Stimulated activated naive CD8-positive, alpha-beta T cell treated with anti-CD3 and anti-CD28 coated beads, Interleukin-15, amount 100 ng/mL, for 72 hours (primary cell): ENCODE data around the gene CYP4A22.

Source experiments
- ATAC-seq: fragments of 150-1000 bp; cut with Tn5 transposase; 2 replicates; pipeline ENCODE4 v1.10.0; 2021; ENCODE audit warnings: mild to moderate bottlenecking, moderate library complexity
- DNase-seq, 2 donors: peaks; one replicate each; pipeline ENCODE4 v3.0.0; 2021 to 2022
- H3K27ac Mint-ChIP-seq, 2 donors: one replicate each; pipeline ENCODE4 v1.8.0; 2022; ENCODE audit warnings: mild to moderate bottlenecking in 2 of 2, mixed read lengths in 2 of 2, moderate library complexity in 2 of 2
- H3K27me3 Mint-ChIP-seq: one replicate; pipeline ENCODE4 v1.8.0; 2022; ENCODE audit warnings: mixed read lengths
- H3K4me1 Mint-ChIP-seq: one replicate; pipeline ENCODE4 v1.8.0; 2022; ENCODE audit warnings: mild to moderate bottlenecking, mixed read lengths
- H3K4me3 Mint-ChIP-seq, 2 donors: one replicate each; pipeline ENCODE4 v1.8.0; 2022; ENCODE audit warnings: mild to moderate bottlenecking in 2 of 2, mixed read lengths in 2 of 2, moderate library complexity in 1 of 2
- H3K9me3 Mint-ChIP-seq, 2 donors: one replicate each; pipeline ENCODE4 v1.8.0; 2022; ENCODE audit warnings: mixed read lengths in 2 of 2

CYP4A22 gene

DNA sequence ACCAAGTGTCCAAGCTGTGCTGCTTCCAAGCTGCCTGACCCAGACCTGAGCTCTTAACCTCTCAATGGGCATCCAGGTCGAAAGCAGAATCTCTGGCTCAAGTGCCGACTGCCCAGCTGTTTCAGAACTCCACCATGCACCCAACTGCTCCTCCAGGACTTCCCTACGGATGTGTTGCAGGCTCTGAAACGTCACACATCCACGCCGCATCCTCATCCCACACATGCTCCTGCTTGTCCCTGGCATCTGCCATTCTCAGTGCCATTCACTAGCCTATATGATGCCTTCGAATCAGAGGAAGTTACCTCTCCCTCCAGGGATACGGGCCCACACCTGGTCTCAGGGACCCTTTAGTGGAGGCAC is 41.4 kb downstream of the CYP4A22 start:
- H3K27ac Mint-ChIP-seq, result no peak overlapping the region

DNA sequence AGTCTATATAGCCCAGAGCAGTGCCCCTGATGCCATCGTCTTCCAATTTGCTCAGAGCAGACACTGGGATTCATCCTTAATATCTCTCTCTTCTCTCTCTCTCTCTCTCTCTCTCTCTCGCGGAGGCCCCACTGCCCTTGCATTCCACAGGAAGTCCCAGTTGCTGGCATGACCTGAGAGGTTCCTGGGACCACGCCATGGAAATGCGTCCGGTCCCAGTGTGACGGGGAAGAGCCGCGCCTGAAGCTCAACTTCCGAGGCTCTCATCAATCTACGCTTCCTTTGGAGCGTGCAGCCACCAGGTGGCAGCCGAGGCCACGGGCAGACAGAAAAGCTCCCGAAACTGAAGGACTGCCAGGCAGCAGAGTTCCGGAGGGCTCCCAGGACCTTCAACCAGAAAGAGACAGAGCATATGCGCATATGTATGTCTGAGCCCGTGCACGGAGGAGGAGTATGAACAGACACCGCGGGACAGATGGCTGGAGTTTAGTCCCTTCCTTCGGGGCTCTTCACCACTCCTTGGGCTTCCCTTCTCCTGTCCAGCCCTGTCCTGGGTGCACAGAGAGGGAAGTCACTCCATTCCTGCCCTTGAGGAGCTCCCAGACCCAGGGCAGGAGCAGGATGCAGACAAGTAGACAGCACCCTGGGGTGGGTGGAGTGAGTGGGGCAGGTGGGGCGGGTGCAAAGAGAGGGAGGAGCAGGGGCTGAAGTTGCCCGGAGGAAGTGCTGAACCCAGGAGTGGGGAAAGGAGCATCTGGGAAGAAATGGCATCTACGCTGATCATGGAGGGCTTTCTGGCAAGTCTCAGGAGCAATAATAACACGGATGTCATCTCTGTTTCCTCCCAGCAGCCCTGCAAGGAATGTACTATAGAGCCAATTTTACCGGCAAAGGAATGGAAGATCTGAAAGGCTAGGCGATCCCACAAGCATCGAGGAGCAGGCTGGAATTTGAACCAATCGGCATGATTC is 42.1 kb downstream of the CYP4A22 start:
- Mint-ChIP-seq H3K4me3 (peak overlapping the region; percentile 89 to 90), H3K27me3 (peaks cover 69% of the 10 kb centered on the region), H3K4me1 (peaks cover 20% of the 10 kb centered on the region), H3K27ac (peak overlapping the region; percentile 82 to 97), H3K9me3 (no peaks in the 10 kb centered on the region)
- peak; percentile 70 to 85 for DNase-seq
- peak; percentile 89 for ATAC-seq

More for the DNA sequence above, 41.4 kb downstream of the CYP4A22 start:
- DNase-seq (no peak), ATAC-seq (no peak)
- H3K27me3 Mint-ChIP-seq, result peaks cover 76% of the 10 kb centered on the region
- H3K4me1 Mint-ChIP-seq, result peaks cover 20% of the 10 kb centered on the region
- no peaks in the 10 kb centered on the region for H3K9me3 Mint-ChIP-seq
- H3K4me3 Mint-ChIP-seq, result peak overlapping the region in 1 of 2 donors; percentile 89

DNA sequence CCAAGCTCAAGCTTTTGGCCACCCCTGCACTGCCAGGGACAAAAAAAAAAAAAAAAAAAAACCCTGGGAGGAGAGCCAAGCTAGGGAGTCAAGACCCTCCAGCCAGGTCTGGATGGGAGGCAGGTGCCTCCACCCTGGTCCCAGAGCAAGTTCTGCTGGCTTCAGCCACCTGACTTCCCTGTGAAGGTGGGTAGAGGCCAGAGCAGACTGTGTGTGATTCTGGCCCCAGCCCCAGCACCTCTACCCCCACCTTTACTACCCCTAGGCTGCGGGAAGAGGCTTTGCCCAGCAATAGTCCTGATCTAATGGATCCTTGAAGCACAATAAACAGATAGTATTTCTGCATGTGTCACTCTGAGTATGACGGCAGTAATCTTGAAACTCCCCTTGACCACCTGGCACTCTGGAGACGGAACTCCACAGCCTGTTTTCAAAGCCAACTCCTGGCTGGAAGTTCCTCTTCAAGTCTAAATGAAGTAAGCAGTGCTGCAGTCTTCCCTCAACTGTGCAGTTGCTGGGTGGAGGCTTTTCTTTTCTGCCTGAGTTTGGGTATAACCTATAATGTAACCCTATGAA is 42.8 kb downstream of the CYP4A22 start:
- Mint-ChIP-seq H3K4me1 (peaks cover 19% of the 10 kb centered on the region), H3K4me3 (no peak overlapping the region), H3K27ac (no peak overlapping the region), H3K9me3 (no peaks in the 10 kb centered on the region), H3K27me3 (peaks cover 62% of the 10 kb centered on the region)
- ATAC-seq (no peak), DNase-seq (no peak)

DNA sequence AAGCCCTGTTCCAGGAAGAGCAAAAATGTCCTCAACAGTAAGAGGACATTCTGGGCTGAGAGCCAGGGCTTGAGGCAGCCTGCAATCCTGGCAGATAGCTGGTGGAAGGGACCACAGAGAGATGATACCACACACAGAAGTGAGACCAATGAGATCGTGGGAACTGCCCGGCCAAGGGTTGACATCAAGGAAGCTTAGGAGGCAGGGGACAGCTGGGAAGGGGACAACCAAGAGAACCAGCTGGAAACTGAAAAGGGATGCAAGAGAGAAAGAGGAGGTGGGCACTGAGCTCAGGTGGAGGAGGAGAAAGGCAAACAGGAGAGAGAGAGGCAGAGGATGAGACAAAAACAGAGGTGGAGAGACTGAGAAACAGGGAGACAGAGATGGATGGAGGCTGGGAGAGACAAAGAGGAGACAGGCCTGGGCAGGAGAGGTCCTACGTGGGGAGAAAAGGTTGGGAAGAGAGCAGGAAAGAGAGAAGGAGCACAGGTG is 43.4 kb downstream of the CYP4A22 start:
- peaks cover 56% of the 10 kb centered on the region for H3K27me3 Mint-ChIP-seq
- no peak for DNase-seq
- H3K4me1 Mint-ChIP-seq, result peaks cover 13% of the 10 kb centered on the region
- no peak overlapping the region for H3K4me3 Mint-ChIP-seq
- H3K9me3 Mint-ChIP-seq, result no peaks in the 10 kb centered on the region
- H3K27ac Mint-ChIP-seq, result peak overlapping the region in 1 of 2 donors; percentile 9
- no peak for ATAC-seq

DNA sequence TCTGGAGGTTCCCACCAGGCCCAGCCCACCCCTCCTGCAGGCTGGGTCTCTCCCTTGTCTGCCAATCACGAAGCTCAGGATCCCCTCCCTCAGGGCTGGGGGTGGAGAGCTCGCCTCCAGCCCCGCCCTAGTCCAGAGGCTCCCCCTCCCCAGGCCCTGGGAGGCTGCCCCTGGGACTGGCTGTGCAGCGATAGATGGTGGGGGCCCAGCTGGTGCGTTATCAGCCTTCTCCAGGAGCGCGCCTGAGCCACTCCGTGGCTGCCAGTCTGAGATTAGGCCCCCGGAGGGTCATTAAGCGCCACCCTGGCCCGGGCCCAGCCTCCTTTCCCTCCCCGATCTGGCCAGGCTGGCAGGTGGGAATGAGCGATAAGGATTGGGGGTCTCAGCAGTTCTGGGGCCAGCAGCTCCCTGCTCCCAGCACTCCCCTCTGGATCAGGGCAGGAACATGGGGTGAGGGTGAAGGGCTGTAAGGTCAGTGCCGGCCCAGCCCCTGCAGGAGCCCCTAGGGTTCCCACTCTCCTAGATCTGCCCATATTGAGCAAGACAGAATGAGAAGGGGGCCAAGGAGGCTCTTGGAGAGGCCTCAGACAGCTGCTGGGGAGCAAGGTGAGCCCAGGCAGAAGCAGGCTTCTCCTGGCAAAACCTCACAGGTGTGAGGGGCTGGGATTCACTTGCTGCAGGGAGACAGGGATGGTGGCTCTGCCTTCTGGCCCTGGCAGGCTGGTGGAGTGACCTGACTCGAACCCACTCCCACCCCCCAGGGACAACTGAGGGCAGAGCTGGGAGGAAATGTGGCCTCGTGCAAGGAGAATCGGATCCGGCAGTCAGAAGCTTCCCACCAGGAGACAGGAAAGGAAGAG is 44.1 kb downstream of the CYP4A22 start:
- no peak overlapping the region for H3K27ac Mint-ChIP-seq
- no peak for DNase-seq
- H3K4me3 Mint-ChIP-seq, result no peak overlapping the region

DNA sequence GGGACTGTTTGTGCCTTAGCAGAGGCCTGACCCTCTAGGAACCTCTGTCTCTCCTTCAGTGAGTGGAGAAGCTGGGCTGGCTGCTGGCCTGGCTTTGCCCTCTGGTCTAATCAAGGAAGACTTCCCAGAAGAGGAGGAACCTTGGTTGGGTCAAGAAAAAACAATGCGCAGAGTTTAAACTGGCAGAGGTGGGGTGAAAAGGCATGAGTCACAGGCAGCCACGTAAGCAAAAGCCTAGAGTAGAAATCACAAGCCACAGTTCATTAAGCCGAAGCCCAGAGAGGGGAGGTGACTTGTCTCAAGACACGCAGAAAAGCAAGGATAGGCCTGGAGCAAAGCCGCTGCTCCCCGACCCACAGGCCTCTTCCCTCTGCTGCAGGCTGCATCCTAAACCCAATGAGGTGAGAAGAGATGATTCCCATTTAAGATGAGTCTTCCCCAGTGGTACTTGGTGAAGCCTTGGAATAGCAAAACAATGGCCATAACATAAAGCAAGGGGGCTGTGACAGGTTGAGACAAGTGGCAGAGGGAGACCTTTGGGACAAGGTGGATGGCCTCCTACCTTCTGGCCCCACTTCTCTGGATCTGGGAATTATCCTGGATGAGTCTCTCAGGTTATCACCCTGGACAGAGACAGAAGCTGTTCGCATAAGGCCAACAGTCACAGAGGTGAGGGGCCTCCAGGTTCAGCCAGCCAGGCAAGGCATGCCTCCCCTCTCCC is 44.9 kb downstream of the CYP4A22 start:
- DNase-seq (no peak), ATAC-seq (no peak)
- H3K4me3 Mint-ChIP-seq, result no peak overlapping the region
- H3K4me1 Mint-ChIP-seq, result peaks cover 13% of the 10 kb centered on the region
- H3K27ac Mint-ChIP-seq, result no peak overlapping the region
- no peaks in the 10 kb centered on the region for H3K9me3 Mint-ChIP-seq
- H3K27me3 Mint-ChIP-seq, result peaks cover 47% of the 10 kb centered on the region

More for the DNA sequence above, 44.1 kb downstream of the CYP4A22 start:
- H3K9me3 Mint-ChIP-seq, result no peaks in the 10 kb centered on the region
- peaks cover 49% of the 10 kb centered on the region for H3K27me3 Mint-ChIP-seq
- peaks cover 13% of the 10 kb centered on the region for H3K4me1 Mint-ChIP-seq
- no peak for ATAC-seq

DNA sequence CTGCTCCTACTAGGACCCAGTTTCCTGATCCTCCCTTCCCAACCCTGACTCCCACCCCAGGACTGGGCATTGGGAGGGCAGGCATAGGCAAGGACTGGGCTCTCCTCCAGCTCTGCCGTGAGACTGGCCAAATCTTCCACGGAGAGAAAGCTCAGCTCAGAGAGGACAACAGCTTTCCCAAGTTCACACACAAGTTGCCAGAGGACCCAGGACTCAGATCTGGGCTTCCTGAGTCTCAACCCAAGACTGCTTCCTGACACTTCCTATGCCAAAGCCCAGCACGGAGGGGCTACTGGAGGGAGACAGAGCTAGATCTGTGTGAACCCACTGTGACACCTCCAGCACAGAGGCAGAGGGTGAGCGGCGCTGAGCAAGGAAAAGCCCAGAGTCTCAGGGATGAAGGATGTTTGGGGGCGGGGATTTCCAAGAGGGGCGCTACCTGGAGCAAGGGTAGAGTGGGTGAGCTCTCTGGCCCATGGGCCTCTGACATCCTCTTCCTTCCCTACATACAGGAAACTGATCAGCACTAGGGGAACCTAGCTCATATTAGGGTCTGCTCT is 45.5 kb downstream of the CYP4A22 start:
- Mint-ChIP-seq H3K27me3 (peaks cover 47% of the 10 kb centered on the region), H3K4me1 (peaks cover 13% of the 10 kb centered on the region), H3K4me3 (no peak overlapping the region), H3K27ac (no peak overlapping the region), H3K9me3 (no peaks in the 10 kb centered on the region)
- ATAC-seq, result no peak
- no peak for DNase-seq

DNA sequence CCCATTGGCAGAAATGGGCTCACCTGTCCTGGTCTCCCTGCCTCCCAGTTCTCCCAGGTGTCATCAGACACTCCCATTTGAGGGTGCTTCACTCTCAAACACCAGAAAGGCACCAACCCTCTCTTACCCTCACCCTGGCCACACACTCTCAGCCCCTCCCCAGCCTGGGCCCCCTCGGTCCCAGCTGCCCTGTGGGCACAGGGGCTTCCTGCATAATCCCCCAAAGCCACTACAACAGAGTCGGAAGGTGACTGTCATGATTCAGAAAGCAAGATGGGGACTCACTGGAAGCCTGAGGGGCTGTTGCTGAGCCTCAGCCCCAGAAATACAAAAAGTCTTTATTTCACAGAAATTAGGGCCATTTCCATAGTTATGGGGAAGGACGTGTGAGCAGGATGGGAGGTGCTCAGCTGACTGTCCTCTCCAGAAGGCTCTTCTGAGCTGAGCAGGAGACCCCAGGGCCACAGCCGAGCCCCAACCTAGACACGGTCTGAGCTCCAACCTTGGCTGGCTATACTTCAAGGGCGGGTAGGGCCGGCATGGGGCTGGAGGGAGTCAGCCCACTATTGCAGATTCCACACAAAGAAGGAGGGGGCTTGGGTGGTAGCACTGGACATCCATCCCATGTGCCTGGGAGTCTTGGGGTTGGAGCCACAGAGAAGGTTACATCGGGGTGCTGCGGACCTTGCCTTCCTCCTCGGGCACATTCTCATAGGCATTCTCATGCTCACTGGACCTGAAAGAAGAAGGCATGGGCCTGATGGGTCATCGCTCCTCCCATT is 46.3 kb downstream of the CYP4A22 start:
- Mint-ChIP-seq H3K27me3 (peaks cover 46% of the 10 kb centered on the region), H3K9me3 (no peaks in the 10 kb centered on the region), H3K4me3 (no peak overlapping the region), H3K27ac (peak overlapping the region in 1 of 2 donors; percentile 31), H3K4me1 (peaks cover 13% of the 10 kb centered on the region)
- ATAC-seq, result no peak
- no peak for DNase-seq

DNA sequence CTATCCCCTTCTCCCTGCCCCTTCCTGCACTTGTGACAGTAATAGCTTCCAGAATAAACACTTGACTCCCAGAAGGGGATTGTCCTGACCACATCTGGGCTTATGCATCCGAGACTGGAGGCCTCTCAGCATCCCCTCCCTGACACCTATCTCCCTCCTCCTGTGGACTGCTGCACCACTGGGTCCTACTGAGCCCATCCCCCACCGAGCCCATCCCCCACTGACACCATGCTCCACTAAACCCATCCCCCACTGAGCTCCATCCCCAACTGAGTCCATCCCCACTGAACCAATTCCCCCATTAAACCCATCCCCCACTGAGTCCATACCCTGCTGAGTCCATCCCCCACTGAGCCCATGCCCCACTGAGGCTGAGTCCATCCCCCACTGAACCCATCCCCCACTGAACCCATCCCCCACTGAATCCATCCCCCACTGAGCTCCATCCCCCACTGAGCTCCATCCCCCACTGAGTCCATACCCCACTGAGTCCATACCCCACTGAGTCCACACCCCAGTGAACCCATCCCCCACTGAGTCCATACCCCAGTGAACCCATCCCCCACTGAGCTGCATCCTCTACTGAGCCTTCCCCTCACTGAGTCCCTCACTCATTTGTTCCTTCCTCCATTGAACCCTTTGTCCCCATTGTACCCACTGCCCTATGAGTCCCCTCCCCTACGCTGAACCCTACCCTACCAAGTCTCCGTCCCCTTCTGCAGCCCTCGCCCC is 47.0 kb downstream of the CYP4A22 start:
- H3K27me3 Mint-ChIP-seq, result peaks cover 38% of the 10 kb centered on the region
- peaks cover 6% of the 10 kb centered on the region for H3K4me1 Mint-ChIP-seq
- ATAC-seq (peak; percentile 11), DNase-seq (no peak)
- H3K9me3 Mint-ChIP-seq, result no peaks in the 10 kb centered on the region
- H3K27ac Mint-ChIP-seq, result no peak overlapping the region
- H3K4me3 Mint-ChIP-seq, result no peak overlapping the region

DNA sequence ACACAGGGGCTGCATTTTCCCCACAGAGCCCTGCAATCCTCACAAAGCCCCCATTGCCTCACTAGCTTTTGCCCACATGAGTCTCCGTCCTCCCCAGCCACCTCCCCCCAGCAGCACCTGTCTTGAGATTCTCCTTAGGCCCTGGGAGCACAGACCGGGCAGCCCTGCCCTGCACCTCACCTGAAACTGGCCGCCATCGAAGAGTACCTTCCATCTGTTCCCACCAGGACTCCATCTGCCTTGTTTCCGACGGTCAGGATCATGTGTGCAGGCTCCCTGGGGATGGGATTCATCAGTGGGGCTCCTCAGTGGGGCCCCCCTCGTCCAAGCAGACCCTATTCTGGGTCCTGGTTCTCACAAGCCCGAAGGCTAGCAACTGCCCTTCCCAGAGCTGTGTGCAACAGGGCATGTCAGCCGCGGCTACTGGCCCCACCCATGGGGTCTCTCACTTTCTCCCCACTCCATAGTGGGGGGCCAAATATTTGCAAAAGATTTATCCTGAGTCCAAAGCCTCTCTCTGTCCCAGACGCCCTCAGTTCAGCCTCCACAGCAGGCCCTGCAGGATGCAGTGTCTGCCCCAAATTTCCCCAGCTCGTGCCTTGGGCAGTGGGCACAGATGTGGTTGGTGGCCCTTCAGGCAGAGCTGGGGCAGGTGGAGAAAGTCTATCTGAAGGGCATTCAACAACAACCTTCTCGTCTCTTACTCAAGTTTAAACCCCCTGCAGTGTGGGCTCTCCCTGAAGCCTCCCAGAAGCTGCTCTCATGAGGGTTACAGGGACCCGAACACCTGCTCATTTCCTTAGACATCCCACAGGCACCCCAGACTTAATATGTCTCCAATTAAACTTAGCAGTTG is 47.8 kb downstream of the CYP4A22 start:
- Mint-ChIP-seq H3K4me3 (no peak overlapping the region), H3K27me3 (peaks cover 30% of the 10 kb centered on the region), H3K9me3 (no peaks in the 10 kb centered on the region), H3K27ac (no peak overlapping the region), H3K4me1 (no peaks in the 10 kb centered on the region)
- DNase-seq, result no peak
- ATAC-seq, result no peak

DNA sequence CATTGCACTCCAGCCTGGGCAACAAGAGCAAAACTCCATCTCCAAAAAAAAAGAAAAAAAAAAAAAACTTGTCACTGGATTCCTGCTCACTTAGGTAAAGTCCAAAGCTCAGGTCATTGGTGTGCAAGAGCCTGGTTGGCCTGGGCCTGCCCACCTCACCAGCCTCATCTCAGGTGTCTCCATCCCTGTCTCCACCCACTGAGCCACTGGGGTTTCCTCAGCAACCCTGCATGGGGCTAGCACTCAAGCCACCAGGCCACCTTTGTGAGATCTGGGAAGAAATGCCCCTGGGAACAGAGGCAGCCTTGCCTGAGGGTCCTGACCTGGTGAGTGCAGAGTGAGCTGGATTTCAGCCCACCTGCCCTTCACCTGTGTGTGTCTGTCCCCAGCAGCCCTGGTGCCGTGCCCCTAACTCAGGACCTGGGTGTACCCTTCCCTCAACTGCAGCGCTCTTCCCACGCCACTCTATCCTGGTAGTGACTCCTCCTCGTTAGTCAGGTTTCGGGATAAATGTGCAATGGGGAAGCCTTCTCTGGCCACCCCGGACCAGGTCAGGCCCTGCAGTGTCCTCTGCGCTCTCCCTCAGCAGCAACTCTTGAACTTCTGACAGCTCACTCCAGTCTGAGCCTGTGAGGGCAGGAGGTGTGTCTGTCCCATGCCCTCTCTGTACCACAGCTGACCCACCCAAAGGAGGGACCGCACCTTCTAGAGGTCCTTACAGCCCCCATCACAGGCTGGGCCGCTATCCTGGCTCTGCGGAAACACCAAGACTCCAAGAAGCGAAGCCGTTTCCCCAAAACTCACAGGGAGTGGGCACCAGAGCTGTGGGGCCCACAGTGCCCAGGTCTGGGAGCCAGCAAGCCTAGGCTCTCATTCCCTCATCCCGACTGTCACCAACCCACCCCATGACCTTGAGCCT is 49.3 kb downstream of the CYP4A22 start:
- no peaks in the 10 kb centered on the region for H3K4me1 Mint-ChIP-seq
- H3K27me3 Mint-ChIP-seq, result peaks cover 16% of the 10 kb centered on the region
- H3K9me3 Mint-ChIP-seq, result no peaks in the 10 kb centered on the region
- no peak overlapping the region for H3K27ac Mint-ChIP-seq
- DNase-seq, result no peak
- ATAC-seq, result no peak
- no peak overlapping the region for H3K4me3 Mint-ChIP-seq
